K562 (cell line): ENCODE results near the gene KCNK3. TPM values are rescaled to one million over a fixed set of nuclear protein-coding genes. Genes with fewer than 3 reads are reported as not detected.

ENCODE experiments used
- ATAC-seq: fragments of 200-7000 bp; cut with Tn5 transposase; 3 replicates; pipeline ENCODE4 v1.9.1; 2020; ENCODE audit warnings: moderate library complexity
- BruUV-seq: library from RNA; stranded (reverse); fragments of 400-500 nt; replicated peaks from 2 replicates; lab custom pipeline; 2021; lab: Mats Ljungman, UMichigan
- CTCF ChIA-PET: fragments of 300-600 bp; formaldehyde crosslinking; extraction: SDS; loops from one replicate; lab custom pipeline; 2021; ENCODE audit warnings: low intra/inter-chr PET ratio; lab: Yijun Ruan, JAX
- POLR2A ChIA-PET: fragments of 300-600, 350-650 bp; sonication (Branson Sonifier 250); formaldehyde crosslinking; extraction: SDS; loops from one replicate; lab custom pipeline; 2021; ENCODE audit warnings: antibody characterized with exemption, inconsistent platforms; lab: Yijun Ruan, JAX
- DNase-seq, 4 experiments: peaks; one replicate each; pipeline versions ENCODE4 v3.0.0 to v3.0.0-alpha.2; 2011 to 2018; ENCODE audit warnings: low spot score in 3 of 4, mixed read lengths in 3 of 4; ENCODE audit errors: extremely low read depth in 1 of 4
- FAIRE-seq: peaks from 2 replicates; lab custom pipeline; 2011; peaks lifted over from hg19 to GRCh38; lab: Jason Lieb, UNC
- H2AFZ ChIP-seq: 2 replicates; pipeline ENCODE4 v1.6.0; 2011; ENCODE audit warnings: low read depth, low read length, control low read depth, inconsistent platforms
- H3K27ac ChIP-seq: fragments of 200-600 bp; 3 replicates; pipeline ENCODE4 v1.8.0; 2011; ENCODE audit warnings: low read depth, mild to moderate bottlenecking, control low read depth, inconsistent platforms, low read length, moderate library complexity, mixed read lengths; ENCODE audit errors: extremely low read depth
- H3K27me3 ChIP-seq, 2 experiments: fragments of 300-600 bp in 1 of 2; 2 replicates in 1 of 2; 3 replicates in 1 of 2; pipeline versions ENCODE4 v1.6.0 to v1.8.0; 2011; ENCODE audit warnings: inconsistent platforms in 2 of 2, low read length in 2 of 2, mild to moderate bottlenecking in 1 of 2, mixed read lengths in 1 of 2, moderate library complexity in 1 of 2; ENCODE audit not compliant: control insufficient read depth in 2 of 2, insufficient read depth in 2 of 2
- H3K36me3 ChIP-seq: fragments of 300-600 bp; 3 replicates; pipeline ENCODE4 v1.8.0; 2011; ENCODE audit warnings: mild to moderate bottlenecking, low read length, inconsistent platforms; ENCODE audit not compliant: control insufficient read depth, insufficient read depth
- H3K4me1 ChIP-seq, 2 experiments: fragments of 200-600 bp in 1 of 2; replicated peaks in 1 of 2; 2 replicates in 1 of 2; 3 replicates in 1 of 2; pipeline versions ENCODE4 v1.5.1 to v1.8.0; 2011; ENCODE audit warnings: inconsistent platforms in 2 of 2, low read length in 2 of 2, mild to moderate bottlenecking in 1 of 2, mixed read lengths in 1 of 2, moderate library complexity in 1 of 2; ENCODE audit not compliant: control insufficient read depth in 2 of 2, insufficient read depth in 2 of 2
- H3K4me2 ChIP-seq: 2 replicates; pipeline ENCODE4 v1.6.1; 2011; ENCODE audit warnings: low read length, control low read depth, inconsistent platforms, mixed read lengths; ENCODE audit not compliant: insufficient read depth
- H3K4me3 ChIP-seq: fragments of 200-600 bp; sonication (generic), shearing (Covaris generic); 2 replicates; pipeline ENCODE4 v1.5.1; 2016; ENCODE audit warnings: control low read depth, inconsistent platforms
- H3K79me2 ChIP-seq: fragments of 200-600 bp; 3 replicates; pipeline ENCODE4 v1.8.0; 2011; ENCODE audit warnings: low read length, inconsistent platforms; ENCODE audit not compliant: control insufficient read depth, insufficient read depth
- H3K9ac ChIP-seq, 2 experiments: 2 replicates each; pipeline versions ENCODE4 v1.6.0 to v1.6.1; 2011; ENCODE audit warnings: low read depth in 2 of 2, low read length in 2 of 2, control low read depth in 1 of 2, inconsistent platforms in 1 of 2, mild to moderate bottlenecking in 1 of 2, mixed read lengths in 1 of 2; ENCODE audit not compliant: insufficient read depth in 1 of 2
- H3K9me1 ChIP-seq: one replicate; pipeline ENCODE4 v1.6.0; 2011; ENCODE audit warnings: inconsistent platforms, mild to moderate bottlenecking, low read length, moderate library complexity; ENCODE audit not compliant: control insufficient read depth, insufficient read depth
- H3K9me3 ChIP-seq: replicated peaks from 2 replicates; pipeline ENCODE4 v1.5.1; 2011; ENCODE audit warnings: low read depth, low read length, inconsistent platforms; ENCODE audit not compliant: control insufficient read depth, insufficient read depth
- H4K20me1 ChIP-seq: replicated peaks from 2 replicates; pipeline ENCODE4 v1.6.1; 2011; ENCODE audit warnings: low read length, inconsistent platforms, mixed read lengths; ENCODE audit not compliant: control insufficient read depth, insufficient read depth
- CXXC5 ChIP-seq: fragments of 250-450 bp; sonication (Bioruptor Pico); IDR thresholded peaks from 2 replicates; pipeline ENCODE4 v1.8.0; 2022; ENCODE audit warnings: inconsistent platforms, mild to moderate bottlenecking, moderate library complexity
- EGR1 ChIP-seq: fragments of 450-650 bp; conservative IDR thresholded peaks from 2 replicates; pipeline ENCODE4 v1.6.1; 2017; ENCODE audit warnings: mild to moderate bottlenecking
- HMG20B ChIP-seq: fragments of 250-450 bp; sonication (Bioruptor Pico); IDR thresholded peaks from 2 replicates; pipeline ENCODE4 v1.5.0; 2021; ENCODE audit warnings: mild to moderate bottlenecking
- NFIC ChIP-seq: fragments of 450-650 bp; IDR thresholded peaks from 2 replicates; pipeline ENCODE4 v1.6.1; 2017; ENCODE audit warnings: mild to moderate bottlenecking, inconsistent platforms
- RFX5 ChIP-seq: IDR thresholded peaks from 2 replicates; pipeline ENCODE4 v1.6.1; 2011; ENCODE audit warnings: low read depth, mild to moderate bottlenecking, improper control_type of control experiment, low read length
- ZNF583 ChIP-seq: fragments of 250-450 bp; sonication (Bioruptor Pico); IDR thresholded peaks from 2 replicates; pipeline ENCODE4 v1.4.0; 2020
- WGBS: fragments of 100-300 bp; shearing (Covaris generic); methylation state at CpG from one replicate; pipeline ENCODE4 v1.1.6; 2016; ENCODE audit warnings: low coverage, mixed read lengths; ENCODE audit not compliant: insufficient coverage; ENCODE audit errors: missing lambda C conversion rate; 5-methylcytosine and 5-hydroxymethylcytosine counted together
- in situ Hi-C: fragments of 300-500 bp; cut with MboI; formaldehyde crosslinking; loops from 4 replicates; pipeline ENCODE4 v1.15.0; 2018; ENCODE audit warnings: inconsistent platforms, mixed read lengths
- intact Hi-C: fragments of 100-400 bp; cut with micrococcal nuclease; formaldehyde crosslinking; loops from 2 replicates; pipeline ENCODE4 v1.14.2; 2022
- polyA plus RNA-seq, 8 experiments: library from polyadenylated mRNA; depleted of rRNA in 4 of 8; stranded (reverse) in 5 of 8; unstranded in 3 of 8; fragments of >200 nt; fragmentation: Nextera tagmentation in 2 of 8; fragmentation: Illumina TruSeq in 1 of 8; extraction: Ambion mirVana in 2 of 8; extraction: Trizol in 1 of 8; gene quantifications; 2 replicates each; pipeline versions ENCODE4 v1.2.1 to v1.2.3, GENCODE V29; 2011 to 2014; ENCODE audit warnings: inconsistent platforms in 1 of 8, missing spikeins in 1 of 8
- total RNA-seq, 7 experiments: library from RNA; depleted of rRNA in 6 of 7; stranded (reverse); fragments of >200 nt in 6 of 7; fragmentation: Illumina TruSeq in 2 of 7; extraction: Trizol in 2 of 7; gene quantifications; 2 replicates each; pipeline versions ENCODE4 v1.2.1 to v1.2.3, GENCODE V29; 2011 to 2021; ENCODE audit warnings: low replicate concordance in 1 of 7
- TF ChIP-seq, protein P1 (sequence below), 2 experiments: fragments of 450-650 bp in 1 of 2; sonication (generic) in 1 of 2; formaldehyde crosslinking in 1 of 2; IDR thresholded peaks in 1 of 2; conservative IDR thresholded peaks in 1 of 2; 2 replicates each; pipeline versions ENCODE4 v1.6.1 to v1.8.1; 2016 to 2023; ENCODE audit warnings: mild to moderate bottlenecking in 2 of 2, moderate library complexity in 2 of 2, inconsistent platforms in 1 of 2, missing genetic modification reagents in 1 of 2

The KCNK3 gene
- total and polyA plus RNA-seq, 9 of the 15 experiments (the other 6 are each of a cell fraction or from before 2014, with no cell fraction given) = 0.01 to 0.20 (median 0.07) TPM; not detected in 5

DNA sequence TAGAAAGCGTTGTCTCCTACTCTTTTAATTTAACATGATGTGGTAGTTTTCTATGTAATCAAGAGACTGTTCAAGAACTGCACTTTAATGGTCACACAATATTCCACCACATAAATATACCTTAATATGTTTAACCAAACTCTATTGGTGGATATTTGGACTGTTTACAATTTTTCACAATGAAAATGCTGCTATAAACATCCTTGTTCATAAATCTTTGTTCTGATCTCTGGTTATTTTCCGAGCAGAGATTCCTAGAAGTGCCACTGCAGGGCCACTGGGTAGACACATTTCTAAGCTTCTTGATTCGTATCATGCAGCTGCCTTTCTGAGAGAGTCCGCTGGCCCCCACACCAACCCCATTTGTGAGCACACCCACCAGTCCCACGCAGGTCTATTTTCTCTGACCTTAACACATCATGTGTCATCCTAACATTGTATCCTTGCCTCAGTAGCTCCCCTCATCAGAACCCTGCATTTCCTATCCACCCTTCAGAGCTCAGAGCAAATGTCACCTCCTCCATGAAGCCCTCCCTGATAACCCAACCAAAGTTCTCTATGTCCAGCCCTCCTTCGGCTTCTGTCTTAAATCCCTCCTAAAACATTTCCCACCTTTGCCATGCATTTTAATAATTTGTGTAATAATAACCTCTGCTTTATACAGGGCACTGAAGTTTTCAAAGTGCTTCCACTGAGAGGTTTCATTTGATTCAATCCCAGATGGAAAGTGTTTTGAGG lies 26.6 kb downstream of the KCNK3 start (continued):
- TF ChIP-seq ZNF583 (CRISPR knock-in tag) = no peak
- no peak for TF ChIP-seq EGR1
- no peak for TF ChIP-seq CXXC5 (CRISPR knock-in tag)

DNA sequence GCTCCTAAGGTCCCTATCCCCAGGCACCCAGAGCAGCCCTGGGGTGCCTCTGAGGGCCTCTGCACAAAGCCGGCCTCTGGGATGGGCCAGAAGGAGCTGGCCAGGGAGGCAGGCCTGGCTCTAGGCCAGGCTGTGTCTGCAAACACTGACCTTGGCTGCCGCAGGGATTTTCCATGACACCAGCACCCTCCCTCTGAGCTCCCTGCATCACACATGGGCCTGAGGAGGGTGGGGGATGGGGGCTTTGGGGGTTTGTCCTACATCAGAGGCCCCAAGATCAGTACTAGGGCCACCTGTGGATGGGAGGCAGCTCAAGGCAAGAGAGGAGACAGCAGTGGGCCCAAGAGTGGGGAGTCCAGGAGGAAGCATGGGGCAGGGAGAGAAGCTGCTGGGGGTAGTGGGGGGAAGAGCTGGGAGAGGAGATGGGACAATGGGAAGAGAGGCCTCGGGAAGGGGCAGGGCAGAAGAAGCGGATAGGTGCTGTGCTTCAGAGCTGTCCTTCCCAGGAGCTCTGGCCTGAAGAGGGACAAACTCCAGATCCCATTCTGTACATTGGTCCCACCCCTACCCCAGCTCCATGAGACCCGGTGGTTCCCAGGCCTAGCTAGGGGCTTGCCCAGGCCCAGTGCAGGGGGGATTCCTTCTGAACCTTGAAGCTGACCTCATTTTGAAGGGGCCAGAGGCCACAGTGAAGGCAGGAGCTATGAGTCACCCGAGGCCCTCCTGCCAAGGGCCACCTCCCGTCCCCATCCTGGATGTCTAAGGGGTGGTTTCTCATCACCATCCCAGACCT lies 28.0 kb downstream of the KCNK3 start:
- no TSS peak for BruUV-seq
- ChIA-PET CTCF (no interaction called here), POLR2A (interaction anchor here (0.6 to 1.0 kb wide), 4 partner anchors 10 to 299 kb away, joined by 3 read pairs; no protein-coding TSS in a partner anchor)
- Histone ChIP-seq H3K4me2 (no peak overlapping the region), H3K27me3 (0 out of 5 replicates have a peak, but pooled peaks cover 0 to 2% of the 10 kb centered on the region in 2 experiments), H3K9me1 (no peaks in the 10 kb centered on the region), H3K79me2 (no peaks in the 10 kb centered on the region), H2AFZ (peak overlapping the region; percentile 3; the same call in 1 of the 2 replicates), H3K9me3 (no peaks in the 10 kb centered on the region), H3K4me1 (peaks cover 15 to 36% of the 10 kb centered on the region in 2 experiments), H3K4me3 (no peak overlapping the region), H3K9ac (peak overlapping the region in 1 of 2 experiments; percentile 61; a peak in 1 of 4 replicates), H3K27ac (no peak overlapping the region), H3K36me3 (no peaks in the 10 kb centered on the region), H4K20me1 (no peaks in the 10 kb centered on the region)
- ATAC-seq = no peak
- peak in 1 of 4 experiments; percentile 34 for DNase-seq
- intact Hi-C loops = no loop called here
- in situ Hi-C loops = no loop called here
- TF ChIP-seq HMG20B (CRISPR knock-in tag) = no peak
- TF ChIP-seq, protein P1, sequence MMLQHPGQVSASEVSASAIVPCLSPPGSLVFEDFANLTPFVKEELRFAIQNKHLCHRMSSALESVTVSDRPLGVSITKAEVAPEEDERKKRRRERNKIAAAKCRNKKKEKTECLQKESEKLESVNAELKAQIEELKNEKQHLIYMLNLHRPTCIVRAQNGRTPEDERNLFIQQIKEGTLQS (IDR thresholded peaks at IDR 0.05) = peak; percentile 71
- TF ChIP-seq, protein P1 (CRISPR knock-in tag; conservative IDR thresholded peaks at IDR 0.05) = no peak
- TF ChIP-seq RFX5 = no peak
- peak; percentile 76 for TF ChIP-seq NFIC
- WGBS = 26% methylated on average over 5 of the region's 7 CpGs
- no peak for FAIRE-seq
